GM12873 (cell line): ENCODE measurements around the gene NRIP2.

Source experiments
- CTCF ChIP-seq: IDR thresholded peaks from 2 replicates; pipeline ENCODE4 v1.5.1; 2012; ENCODE audit warnings: low read depth, mild to moderate bottlenecking, moderate library complexity, low read length, control low read depth; ENCODE audit not compliant: insufficient read depth; ENCODE audit errors: missing control alignments

The NRIP2 gene

GRCh38 chr12:2862876-2863275, 28.0 kb upstream of the NRIP2 start:
- no peak for TF ChIP-seq CTCF

GRCh38 chr12:2860170-2860569, 25.3 kb upstream of the NRIP2 start:
- no peak for TF ChIP-seq CTCF

GRCh38 chr12:2858944-2859421, 24.1 kb upstream of the NRIP2 start:
- TF ChIP-seq CTCF = no peak

- TF ChIP-seq CTCF = no peak
These were observed 23.5 kb upstream of the NRIP2 start for GRCh38 chr12:2858334-2858733.

GRCh38 chr12:2857576-2857975, 22.7 kb upstream of the NRIP2 start:
- no peak for TF ChIP-seq CTCF

GRCh38 chr12:2857021-2857431, 22.2 kb upstream of the NRIP2 start, which contains the start of gene TEX52:
Gene TEX52, minus strand, starts transcription at chr12:2857039. Its CDS starts 13 bp downstream, at chr12:2857026.
- TF ChIP-seq CTCF = no peak

GRCh38 chr12:2856051-2856450, 21.2 kb upstream of the NRIP2 start:
- TF ChIP-seq CTCF = no peak

- TF ChIP-seq CTCF = no peak
These were observed 20.7 kb upstream of the NRIP2 start for GRCh38 chr12:2855546-2855945.
